OCI-LY1 (cell line): ENCODE data around the gene PTPRD.

Source experiments
- CTCF ChIP-seq: fragments of 200-600 bp; sonication (generic), shearing (Covaris generic); IDR thresholded peaks from 2 replicates; pipeline ENCODE4 v1.5.1; 2017; ENCODE audit warnings: mild to moderate bottlenecking, antibody characterized with exemption, low read length, moderate library complexity, mixed read lengths
- EZH2 ChIP-seq: fragments of 200-600 bp; sonication (generic), shearing (Covaris generic); IDR thresholded peaks from 2 replicates; pipeline ENCODE4 v1.8.0; 2017; ENCODE audit warnings: borderline replicate concordance, mixed run types, mild to moderate bottlenecking, antibody characterized with exemption, low read length, moderate library complexity, mixed read lengths

DNA sequence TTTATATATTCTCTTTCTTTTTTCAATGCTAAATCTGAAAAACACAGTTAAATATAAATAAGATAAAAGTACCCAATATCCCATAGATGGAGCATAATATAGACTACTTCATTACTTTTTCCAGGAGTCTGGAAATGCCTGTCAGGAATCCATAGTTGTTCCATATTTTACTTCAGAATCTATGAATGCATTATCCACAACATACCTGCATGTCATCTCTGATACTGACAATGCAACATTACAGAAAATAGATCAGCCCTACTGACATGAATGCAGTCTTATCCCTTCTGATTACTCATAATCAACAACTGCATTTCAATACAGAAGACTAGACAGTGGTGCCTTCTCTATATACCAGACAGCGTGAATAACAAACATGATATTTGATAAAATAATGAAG, 517.6 kb downstream of the PTPRD start:
- TF ChIP-seq CTCF (no peak), EZH2 (no peak)
